Measurements from ENCODE around the gene TSHR.
"Not testable (repeated sequence)": the region's sequence is repeated elsewhere in the genome, so short reads cannot be mapped to it uniquely, and the experiment has no call there.

TSHR gene

DNA sequence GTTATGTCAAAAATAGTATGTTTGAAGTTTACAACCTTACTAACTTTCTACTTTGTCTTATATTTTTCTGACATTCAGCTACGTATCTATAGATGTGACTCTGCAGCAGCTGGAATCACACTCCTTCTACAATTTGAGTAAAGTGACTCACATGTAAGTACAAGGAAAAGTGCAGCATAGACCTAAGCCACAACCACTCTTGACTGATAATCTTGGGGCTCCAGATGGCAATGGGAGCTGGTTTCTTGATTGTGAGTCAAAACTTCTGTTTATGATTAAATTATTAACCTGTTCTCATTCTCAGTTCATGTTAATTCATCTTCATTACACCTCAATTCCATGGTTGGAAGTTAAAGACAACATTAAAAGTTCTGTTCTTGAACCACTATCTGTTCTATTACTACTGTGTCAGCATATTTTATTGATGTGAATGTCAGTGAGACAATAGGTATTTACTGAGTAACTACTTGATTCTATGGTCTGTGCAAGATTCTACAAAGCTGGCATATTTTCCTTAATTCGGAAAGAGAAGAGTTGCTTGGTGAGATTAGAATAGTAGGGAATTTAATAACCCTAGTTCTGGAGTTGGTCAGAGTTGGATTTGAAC is 112.9 kb downstream of the TSHR start:
- DNase-seq (ENCODE audit: low read depth), result no peak

DNA sequence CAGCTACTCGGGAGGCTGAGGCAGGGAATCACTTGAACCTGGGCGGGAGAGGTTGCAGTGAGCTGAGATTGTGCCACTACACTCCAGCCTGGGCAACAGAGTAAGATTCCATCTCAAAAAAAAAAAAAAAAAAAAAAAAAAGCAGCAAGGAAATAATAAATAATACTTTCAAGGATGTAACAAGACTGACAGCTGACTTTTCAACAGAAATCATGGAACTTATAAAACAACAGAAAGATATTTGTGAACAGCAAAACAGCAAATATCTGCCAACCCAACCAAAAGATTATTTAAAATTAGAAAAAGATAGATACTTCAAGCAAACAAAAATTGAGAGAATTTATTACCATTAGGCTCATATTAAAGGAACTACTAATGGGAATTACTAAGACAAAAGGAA is 115.1 kb downstream of the TSHR start:
- no peak for DNase-seq (ENCODE audit: low read depth)

DNA sequence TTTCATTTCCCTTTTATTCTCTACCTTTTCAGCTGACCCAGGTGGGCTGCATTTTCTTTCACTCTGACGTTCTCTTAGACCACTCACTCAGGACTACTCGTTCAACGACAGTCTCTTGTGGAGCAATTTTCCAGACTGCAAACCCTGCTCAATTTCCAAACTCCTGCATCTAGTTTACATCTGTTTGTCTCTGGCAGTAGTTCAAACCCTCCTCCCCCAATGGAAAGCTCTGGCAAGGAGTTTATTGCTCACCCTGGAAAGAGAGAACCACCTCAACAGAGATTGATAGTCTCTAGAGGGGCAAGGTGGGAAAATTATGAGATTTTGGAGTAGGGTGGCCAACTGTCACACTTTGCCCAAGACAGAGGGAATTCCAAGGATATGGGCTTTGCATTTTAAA is 130.2 kb downstream of the TSHR start:
- DNase-seq (ENCODE audit: low read depth), result no peak

DNA sequence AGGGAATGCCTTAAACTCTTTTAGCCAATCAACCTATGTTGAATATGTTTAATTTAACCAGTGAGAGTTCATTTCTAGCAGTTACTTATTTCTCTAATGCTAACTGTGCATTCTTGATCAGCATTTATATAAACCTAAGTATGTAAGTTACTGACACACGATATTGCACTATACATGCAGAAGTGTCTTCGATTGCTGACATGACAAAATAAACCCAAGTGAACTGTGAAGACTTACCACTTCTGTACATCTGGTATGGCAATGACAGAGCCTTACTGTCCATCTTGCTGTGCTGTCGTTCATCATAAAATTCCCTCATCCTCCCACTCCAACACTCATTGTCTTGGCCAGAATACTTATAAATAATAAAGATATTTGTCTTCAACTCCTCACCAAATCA is 131.8 kb downstream of the TSHR start:
- DNase-seq (ENCODE audit: low read depth), result no peak

DNA sequence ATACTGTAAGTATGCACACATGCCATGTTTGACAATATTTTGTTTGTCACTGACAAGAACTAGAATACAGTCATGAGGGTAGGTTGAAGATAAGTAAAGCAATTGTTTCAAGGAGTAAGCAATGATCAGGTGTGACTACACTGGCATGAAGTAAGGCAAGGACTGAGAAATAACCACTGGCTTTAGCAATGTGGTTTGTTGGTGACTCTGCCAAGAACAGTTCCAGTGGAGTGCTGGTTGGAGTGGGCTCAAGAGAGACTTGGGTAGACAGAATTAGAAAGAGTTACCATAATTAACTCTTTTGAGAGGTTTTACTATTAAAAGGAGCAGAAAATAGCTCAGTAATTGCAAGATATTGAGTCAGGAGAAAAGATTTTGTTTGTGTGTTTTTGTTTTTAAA is 135.7 kb downstream of the TSHR start:
- DNase-seq (ENCODE audit: low read depth), result no peak

DNA sequence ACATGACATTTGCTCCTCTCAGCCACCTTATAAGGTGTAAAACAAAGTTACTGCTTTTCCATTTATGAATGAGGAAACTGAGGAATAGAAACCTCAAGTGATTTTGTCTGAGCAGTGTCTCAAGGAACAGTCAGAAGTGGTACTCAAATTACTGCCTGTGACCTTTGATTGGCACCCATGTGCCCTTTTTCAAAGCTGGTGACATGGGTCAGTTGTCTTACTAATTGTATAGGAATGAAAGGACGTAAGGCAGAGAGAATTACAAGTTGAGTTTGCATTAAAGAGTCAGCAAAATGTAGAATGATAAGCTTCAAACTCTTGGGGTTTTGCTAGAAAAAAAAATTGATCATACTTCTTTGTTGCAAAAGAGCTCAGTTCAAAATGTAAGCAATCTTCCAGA is 136.2 kb downstream of the TSHR start:
- no peak for DNase-seq (ENCODE audit: low read depth)

DNA sequence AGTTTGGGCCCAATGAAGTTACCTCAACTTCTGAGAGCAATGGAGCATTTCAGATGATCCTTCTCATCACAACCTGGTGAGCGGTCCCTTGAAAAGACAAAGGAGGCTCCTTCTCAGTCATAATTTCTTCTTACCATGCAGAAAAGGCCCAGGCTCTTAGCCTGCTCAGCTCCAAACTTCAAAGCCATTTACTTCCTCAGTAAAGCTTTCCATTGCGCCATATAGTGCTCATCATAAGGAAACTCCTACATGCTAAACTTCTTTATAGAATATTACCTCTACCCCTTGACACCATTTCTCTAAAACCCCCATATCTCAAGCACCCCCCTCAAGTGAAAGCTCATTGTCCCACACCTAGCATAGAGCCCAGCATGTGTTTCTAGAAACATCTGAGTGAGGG is 138.2 kb downstream of the TSHR start:
- no peak for DNase-seq (ENCODE audit: low read depth)

DNA sequence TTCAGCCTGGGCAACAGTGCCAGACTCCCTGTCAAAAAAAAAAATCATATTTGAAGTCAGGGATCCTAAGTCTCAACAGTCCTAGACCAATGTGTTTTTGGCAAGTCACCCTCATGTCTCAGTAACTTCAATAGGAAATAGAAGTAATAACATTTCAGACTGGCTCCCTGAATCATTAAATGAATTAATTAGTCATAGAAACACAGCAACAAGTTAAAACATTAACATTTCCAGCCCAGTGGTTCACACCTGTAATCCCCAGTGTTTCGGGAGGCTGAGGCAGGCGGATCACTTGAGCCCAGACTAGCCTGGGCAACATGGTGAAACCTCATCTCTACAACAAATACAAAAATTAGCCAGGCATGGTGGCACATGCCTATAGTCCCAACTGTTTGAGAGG is 140.1 kb downstream of the TSHR start:
- no peak for DNase-seq (ENCODE audit: low read depth)

DNA sequence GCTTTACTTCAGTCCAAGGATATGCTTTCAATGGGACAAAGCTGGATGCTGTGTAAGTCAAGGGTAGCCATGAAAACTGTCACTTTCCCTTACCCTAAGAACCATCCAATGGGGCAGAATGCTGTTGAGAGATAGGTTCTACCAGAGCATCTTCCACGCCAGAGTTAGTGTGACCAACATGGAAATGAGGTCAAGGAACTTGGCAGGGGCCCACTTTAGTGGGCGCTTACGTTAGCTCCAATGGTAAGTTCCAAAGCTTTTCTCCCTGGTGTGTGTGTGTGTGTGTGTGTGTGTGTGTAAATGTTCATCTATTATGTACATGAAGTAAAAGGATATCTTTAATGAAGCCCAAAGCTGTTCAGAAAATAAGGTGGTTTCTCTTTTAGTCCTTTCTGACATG is 141.2 kb downstream of the TSHR start:
- no peak for DNase-seq (ENCODE audit: low read depth)

DNA sequence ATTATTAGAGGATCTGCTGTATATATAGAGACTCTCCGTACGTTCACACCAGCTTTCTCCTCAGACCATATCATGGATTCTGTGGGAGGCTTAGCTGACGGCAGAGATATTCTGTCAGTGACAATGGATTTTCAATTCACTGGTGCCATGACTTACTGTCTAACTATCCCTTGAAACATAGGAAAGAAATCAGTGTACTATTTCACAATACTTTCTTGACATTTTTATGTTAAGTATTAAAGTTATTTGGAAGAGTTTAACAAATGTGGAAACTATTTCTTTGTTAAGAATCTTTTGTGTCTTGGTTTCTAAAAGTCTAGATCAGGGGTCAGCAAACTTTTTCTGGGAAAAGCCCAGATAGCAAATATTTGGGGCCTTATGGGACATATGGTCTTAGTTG is 146.8 kb downstream of the TSHR start:
- no peak for DNase-seq (ENCODE audit: low read depth)

DNA sequence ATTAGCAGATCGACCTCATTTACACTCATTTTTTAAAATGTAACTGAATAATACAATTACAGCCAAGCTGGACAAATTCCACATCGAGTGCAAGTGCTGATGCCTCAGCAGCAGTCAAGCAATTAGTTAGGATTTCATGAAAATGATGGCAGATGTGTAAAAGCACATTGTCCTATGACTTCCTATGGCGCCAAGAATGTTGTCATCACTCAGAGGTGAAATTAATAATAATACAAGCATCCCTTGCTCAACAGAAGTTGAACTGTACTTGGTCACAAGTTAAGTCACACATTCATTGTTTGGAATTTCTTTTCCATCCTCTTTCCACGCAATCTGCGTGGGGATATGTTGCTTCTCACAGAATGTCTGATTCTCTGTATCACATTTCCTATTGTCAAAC is 148.0 kb downstream of the TSHR start:
- DNase-seq (ENCODE audit: low read depth), result no peak

DNA sequence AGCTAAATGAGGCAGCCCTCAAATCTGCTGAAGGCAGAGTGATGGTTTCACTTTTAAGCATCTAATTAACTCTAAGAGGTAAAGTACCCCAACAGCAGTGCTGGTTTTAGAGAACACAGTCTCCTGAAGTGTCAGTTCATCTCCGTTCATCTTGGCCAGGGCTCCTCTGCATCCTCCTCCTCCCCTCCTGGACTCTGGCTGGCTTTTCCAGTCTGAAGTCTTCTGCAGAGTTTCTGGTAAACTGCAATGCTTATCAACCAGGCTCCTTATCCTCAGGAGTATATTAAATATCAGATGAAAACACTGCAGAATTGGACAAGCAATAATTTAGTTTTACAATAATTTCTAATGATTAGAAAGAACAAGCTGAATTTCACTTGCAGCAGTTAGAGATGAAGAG is 150.0 kb downstream of the TSHR start:
- DNase-seq (ENCODE audit: low read depth), result no peak

DNA sequence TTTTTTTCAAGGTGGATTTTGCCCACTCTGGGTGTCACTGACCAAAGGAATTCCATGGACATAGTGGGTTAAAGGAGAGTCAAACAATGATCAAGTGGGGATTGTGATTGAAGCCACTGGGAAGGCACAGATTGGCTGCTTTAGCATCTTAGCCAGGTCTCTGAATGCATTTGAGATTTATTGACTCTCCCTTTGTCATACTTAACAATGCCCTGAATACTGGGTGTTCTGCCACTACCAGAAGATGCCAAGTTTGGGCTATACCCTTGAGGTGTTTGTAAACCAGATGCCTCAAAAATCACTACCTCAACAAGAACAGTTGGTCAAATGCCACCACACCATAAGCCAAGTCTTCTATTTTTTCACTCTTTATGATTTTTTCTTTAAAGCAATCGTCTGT is 150.5 kb downstream of the TSHR start:
- DNase-seq (ENCODE audit: low read depth), result no peak

DNA sequence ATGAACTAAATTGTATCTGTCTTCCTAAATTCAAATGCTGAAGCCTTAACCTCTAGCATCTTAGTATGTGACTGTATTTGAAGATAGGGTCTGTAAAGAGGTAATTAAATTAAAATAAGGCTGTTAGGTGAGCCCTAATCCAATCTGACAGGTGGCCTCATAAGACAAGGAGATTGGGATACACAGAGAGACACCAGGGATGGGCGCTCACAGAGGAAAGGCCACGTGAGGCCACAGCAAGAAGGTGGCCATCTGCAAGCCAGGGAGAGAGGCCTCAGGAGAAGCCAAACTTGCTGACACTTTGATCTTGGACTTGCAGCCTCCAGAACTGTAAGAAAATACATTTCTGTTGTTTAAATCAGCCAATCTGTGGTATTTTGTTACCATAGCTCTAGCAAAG is 154.8 kb downstream of the TSHR start:
- no peak for DNase-seq (ENCODE audit: low read depth)

DNA sequence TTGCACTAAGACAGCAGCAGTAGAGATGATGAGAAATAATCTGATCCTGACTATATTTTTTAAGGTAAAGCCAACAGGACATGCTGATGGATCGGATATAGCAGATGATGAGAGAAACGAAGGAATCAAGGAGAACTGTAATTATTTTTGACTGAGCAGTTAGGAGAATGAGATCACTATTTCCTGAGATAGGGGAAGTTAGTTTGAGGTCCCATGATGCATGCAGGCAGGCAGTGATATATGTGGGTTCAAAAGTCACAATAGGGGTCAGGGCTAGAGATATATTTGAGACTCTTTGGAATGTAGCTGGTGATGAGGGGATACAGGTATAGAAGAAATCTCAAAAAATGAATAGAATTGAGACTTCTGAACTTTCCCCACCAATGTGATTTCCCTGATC is 157.8 kb downstream of the TSHR start:
- no peak for DNase-seq (ENCODE audit: low read depth)

DNA sequence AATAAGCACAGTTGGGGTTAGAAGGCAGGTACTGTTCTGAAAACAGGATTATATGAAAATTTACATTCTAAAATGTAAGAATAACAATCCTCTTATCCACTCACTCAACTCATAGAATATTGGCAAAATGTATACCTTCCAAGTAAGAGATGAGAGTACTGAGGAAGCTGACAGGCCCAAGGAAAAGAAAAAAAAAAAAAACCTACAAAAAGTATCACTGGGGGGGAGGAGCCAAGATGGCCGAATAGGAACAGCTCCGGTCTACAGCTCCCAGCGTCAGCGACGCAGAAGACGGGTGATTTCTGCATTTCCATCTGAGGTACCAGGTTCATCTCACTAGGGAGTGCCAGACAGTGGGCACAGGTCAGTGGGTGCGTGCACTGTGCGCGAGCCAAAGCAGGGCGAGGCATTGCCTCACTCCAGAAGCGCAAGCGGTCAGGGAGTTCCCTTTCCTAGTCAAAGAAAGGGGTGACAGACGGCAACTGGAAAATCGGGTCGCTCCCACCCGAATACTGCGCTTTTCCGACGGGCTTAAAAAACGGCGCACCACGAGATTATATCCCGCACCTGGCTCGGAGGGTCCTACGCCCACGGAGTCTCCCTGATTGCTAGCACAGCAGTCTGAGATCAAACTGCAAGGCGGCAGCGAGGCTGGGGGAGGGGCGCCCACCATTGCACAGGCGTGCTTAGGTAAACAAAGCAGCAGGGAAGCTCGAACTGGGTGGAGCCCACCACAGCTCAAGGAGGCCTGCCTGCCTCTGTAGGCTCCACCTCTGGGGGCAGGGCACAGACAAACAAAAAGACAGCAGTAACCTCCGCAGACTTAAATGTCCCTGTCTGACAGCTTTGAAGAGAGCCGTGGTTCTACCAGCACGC is 158.8 kb downstream of the TSHR start:
- DNase-seq (ENCODE audit: low read depth), result not testable (repeated sequence)

DNA sequence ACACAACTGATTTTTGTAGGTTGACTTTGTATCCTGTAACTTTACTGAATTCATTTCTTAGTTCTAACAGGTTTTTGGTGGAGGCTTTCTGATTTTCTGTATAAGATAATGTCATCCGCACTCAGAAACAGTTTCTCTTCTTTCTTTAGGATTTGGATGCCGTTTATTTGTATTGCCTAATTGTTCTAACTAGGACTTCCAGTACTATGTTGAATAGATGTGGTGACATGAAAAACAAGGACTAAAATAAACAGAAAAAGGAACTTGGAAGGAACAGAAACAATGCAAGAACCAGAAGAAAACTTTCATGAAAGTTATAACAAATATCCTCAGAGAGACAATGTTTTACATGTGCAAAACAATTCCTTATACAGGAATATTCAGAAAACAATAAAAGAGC is 165.1 kb downstream of the TSHR start:
- DNase-seq (ENCODE audit: low read depth), result no peak

DNA sequence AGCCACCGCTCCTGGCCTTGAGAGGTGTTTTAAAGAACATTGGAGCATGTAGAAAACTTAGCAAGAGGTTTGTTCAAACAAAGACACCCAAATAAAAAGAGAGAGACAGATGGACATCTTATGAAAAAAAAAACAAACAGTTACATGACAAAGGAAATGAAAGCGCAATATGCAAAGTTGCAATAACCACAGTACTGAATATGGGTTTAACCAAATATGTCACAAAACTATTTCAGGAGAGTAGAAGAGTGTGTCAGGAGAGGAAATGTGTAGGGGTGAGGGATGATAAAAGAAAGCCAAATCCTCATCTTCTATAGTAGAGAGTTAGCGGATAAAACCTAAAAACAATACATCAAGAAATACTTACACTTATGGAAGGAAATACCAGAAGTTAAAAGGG is 166.9 kb downstream of the TSHR start:
- no peak for DNase-seq (ENCODE audit: low read depth)

DNA sequence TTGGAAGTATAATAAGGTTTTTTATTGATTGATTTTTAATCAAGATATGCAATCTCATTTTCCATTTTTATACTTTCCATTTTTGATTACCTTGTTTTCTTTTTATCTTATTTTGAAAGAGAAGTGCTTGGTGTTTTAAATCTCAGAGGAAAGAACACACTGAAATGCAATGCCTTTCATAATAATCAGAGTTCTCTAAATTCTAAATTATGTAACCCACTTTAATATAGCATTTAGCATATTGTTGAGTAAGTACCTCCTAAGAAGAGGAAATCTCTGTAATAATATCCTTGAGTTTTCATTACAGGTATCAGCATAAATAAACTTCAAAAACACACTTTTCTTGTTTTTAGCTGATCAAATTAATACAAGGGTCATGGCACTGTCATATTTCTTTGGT is 168.4 kb downstream of the TSHR start:
- no peak for DNase-seq (ENCODE audit: low read depth)

DNA sequence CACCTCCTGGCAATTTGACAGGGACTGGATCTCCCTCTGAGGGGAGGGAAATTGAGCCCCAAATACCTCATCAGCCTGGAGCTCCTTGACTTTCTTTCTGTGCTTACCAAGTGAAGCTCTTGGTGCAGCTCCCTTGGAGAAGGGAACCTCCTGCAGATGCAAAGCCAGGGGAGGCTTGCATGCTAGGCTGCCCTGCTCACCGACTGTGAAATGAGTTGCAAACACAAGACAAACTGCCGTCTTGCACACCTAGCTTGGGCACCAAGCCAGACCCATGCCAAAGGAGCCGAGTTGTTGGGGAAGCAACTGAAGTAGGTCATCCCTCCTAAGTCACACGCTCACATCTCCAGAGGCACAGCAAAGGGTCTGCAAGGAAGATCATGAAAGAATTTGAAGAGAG is 170.1 kb downstream of the TSHR start:
- no peak for DNase-seq (ENCODE audit: low read depth)

DNA sequence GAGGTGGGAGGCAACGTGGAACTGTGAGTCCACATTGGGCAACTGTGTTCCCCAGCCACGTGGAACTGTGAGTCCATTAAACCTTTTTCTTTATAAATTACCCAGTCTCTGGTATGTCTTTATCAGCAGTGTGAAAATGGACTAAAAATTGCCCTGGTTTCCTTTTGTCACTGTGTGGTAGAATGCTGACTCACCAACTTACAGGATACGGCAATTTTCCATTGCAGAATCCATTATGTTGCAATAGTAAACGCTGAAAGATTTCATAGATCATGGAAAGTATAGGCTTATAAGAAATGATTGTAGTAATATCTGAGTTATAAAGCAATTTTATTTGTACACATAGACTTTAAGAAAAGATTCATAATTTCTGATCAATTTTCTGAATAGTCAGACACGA is 172.4 kb downstream of the TSHR start:
- DNase-seq (ENCODE audit: low read depth), result no peak

DNA sequence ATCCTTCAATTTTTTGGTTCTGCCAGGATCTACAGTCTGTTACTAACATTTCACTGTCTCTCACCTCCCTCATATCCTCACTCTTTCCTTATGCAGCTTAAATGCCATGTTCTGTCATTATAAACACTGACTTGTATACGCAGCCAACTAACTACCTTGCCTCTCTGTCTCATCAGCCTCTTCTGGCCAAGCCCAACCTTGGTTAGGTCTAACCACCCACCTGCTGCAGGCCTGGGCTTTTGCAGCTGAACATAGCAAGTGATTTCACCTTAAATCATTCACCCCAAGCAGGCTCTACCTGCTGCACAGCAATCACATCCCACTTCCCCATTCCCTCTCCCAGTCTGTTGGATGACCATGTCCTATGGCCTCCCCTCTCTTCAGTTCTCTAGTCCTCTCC is 173.8 kb downstream of the TSHR start:
- DNase-seq (ENCODE audit: low read depth), result no peak

DNA sequence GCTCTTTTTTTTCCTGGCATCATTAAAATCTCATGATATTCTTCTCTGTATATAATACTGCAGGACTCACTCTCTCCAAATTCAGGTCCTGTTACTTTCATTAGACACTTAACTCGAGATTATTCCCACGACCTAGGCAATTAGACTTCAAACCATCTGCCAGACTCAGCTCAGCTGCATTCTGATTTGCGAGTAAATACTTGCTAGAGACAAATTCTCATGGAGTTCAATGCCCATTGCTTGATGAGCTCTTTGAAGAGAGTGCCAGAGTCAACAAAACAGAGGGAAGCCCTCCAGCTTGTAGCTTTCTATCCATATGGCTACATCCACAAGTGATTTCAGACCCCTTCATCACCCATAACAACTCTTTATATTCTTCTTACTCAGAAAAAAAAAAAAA is 177.0 kb downstream of the TSHR start:
- DNase-seq (ENCODE audit: low read depth), result no peak

DNA sequence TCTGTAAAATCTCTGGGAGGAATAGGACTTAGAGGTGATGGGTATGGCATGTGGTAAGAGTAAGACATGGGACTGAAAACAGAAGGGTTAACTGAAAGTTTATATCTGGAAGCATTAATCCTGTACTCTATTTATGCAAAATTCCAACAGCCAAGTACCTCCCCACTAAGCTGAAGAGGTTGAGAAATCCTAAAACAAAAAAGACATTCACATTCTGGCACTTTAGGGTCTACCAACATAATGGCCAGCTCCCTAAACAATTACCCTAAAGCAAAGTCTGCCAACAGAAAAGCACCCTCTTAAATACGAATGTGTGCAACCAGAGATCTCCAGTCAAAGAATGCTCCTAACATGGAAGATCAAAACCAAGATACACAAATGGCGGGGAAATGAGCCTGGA is 178.0 kb downstream of the TSHR start:
- no peak for DNase-seq (ENCODE audit: low read depth)
